Adipose tissue (tissue), 3 donors: ENCODE data around the gene MEF2D. TPM values are rescaled to one million over a fixed set of nuclear protein-coding genes. Genes with fewer than 3 reads are reported as not detected.

Experiments
- H3K27ac ChIP-seq: one replicate; pipeline ENCODE4 v1.5.1; 2013; ENCODE audit warnings: low read depth, low read length
- WGBS, 3 donors: extraction: QIAGEN DNeasy Blood & Tissue Kit; methylation state at CpG; one replicate each; pipeline ENCODE4 v1.1.7; 2013; 5-methylcytosine and 5-hydroxymethylcytosine counted together
- polyA plus RNA-seq, 3 donors: library from polyadenylated mRNA; stranded (reverse); fragments of 200-250 nt; gene quantifications; one replicate each; pipeline ENCODE4 v1.2.3, GENCODE V29; 2013
- donor health status: healthy with polysubstance abuse.
- donor health status: Bipolar disorder and iron deficiency.
- donor health status: healthy.

Gene MEF2D
- polyA plus RNA-seq: 10 to 100 TPM; 13.4 to 28.7 (median 17.4) TPM

GRCh38 chr1:156500543-156500792 is at the start of gene MEF2D:
TSS of gene MEF2D (minus strand) at chr1:156500775. CDS start at chr1:156483292, 17,483 bp downstream.
- peak within 1 kb of the TSS; percentile 93 for H3K27ac ChIP-seq
- WGBS, 3 donors: 0 to 1% (median 0%) methylated on average over 26 to 27 of the region's 27 CpGs

GRCh38 chr1:156550346-156550745 is 49.8 kb upstream of the MEF2D start:
- 67 to 90% (median 78%) methylated on average over 5 of the region's 5 CpGs for WGBS, 3 donors
- no peak overlapping the region for H3K27ac ChIP-seq

- WGBS, 3 donors: 98 to 100% (median 100%) methylated on average over 1 of the region's 1 CpG
Measured at GRCh38 chr1:156549831-156550230, 49.3 kb upstream of the MEF2D start.

GRCh38 chr1:156549390-156549789 is 48.8 kb upstream of the MEF2D start:
- 78 to 81% (median 79%) methylated on average over 2 of the region's 2 CpGs for WGBS, 3 donors
- H3K27ac ChIP-seq: no peak overlapping the region

More at GRCh38 chr1:156549831-156550230, 49.3 kb upstream of the MEF2D start:
- H3K27ac ChIP-seq: no peak overlapping the region

GRCh38 chr1:156547982-156548381 is 47.4 kb upstream of the MEF2D start:
- 48 to 95% (median 94%) methylated on average over 9 of the region's 9 CpGs for WGBS, 3 donors
- no peak overlapping the region for H3K27ac ChIP-seq

GRCh38 chr1:156547434-156547833 is 46.9 kb upstream of the MEF2D start:
- whole genome bisulfite sequencing, 3 donors: 97 to 99% (median 98%) methylated on average over 4 of the region's 4 CpGs
- no peak overlapping the region for H3K27ac ChIP-seq

GRCh38 chr1:156546267-156546666 is 45.7 kb upstream of the MEF2D start:
- H3K27ac ChIP-seq: no peak overlapping the region
- 83 to 96% (median 92%) methylated on average over 3 of the region's 3 CpGs for WGBS, 3 donors

- no peak overlapping the region for H3K27ac ChIP-seq
- 96 to 100% (median 98%) methylated on average over 3 of the region's 3 CpGs for WGBS, 3 donors
Measured at GRCh38 chr1:156544592-156545102, 44.1 kb upstream of the MEF2D start.

- H3K27ac ChIP-seq: no peak overlapping the region
- 69 to 93% (median 71%) methylated on average over 1 of the region's 1 CpG for WGBS, 3 donors
Measured at GRCh38 chr1:156543066-156543465, 42.5 kb upstream of the MEF2D start.

- 88 to 93% (median 90%) methylated on average over 2 of the region's 2 CpGs for WGBS, 3 donors
- no peak overlapping the region for H3K27ac ChIP-seq
Measured at GRCh38 chr1:156540955-156541354, 40.4 kb upstream of the MEF2D start.

- 59 to 90% (median 74%) methylated on average over 4 of the region's 4 CpGs for WGBS, 3 donors
- no peak overlapping the region for H3K27ac ChIP-seq
Measured at GRCh38 chr1:156539818-156540355, 39.3 kb upstream of the MEF2D start.

GRCh38 chr1:156538711-156539440 is 38.3 kb upstream of the MEF2D start:
- H3K27ac ChIP-seq: no peak overlapping the region
- 87 to 94% (median 92%) methylated on average over 10 of the region's 10 CpGs for WGBS, 3 donors

GRCh38 chr1:156537027-156537426 is 36.5 kb upstream of the MEF2D start:
- 91 to 95% (median 94%) methylated on average over 9 of the region's 9 CpGs for WGBS, 3 donors
- H3K27ac ChIP-seq: no peak overlapping the region

- no peak overlapping the region for H3K27ac ChIP-seq
- 90 to 95% (median 90%) methylated on average over 12 of the region's 12 CpGs for WGBS, 3 donors
Measured at GRCh38 chr1:156534424-156535060, 34.0 kb upstream of the MEF2D start.

GRCh38 chr1:156533568-156534220 is 33.1 kb upstream of the MEF2D start:
- H3K27ac ChIP-seq: no peak overlapping the region
- 86 to 88% (median 87%) methylated on average over 10 to 11 of the region's 11 CpGs for WGBS, 3 donors

GRCh38 chr1:156532374-156532773 is 31.8 kb upstream of the MEF2D start:
- 90 to 95% (median 91%) methylated on average over 4 of the region's 4 CpGs for WGBS, 3 donors
- H3K27ac ChIP-seq: no peak overlapping the region

- no peak overlapping the region for H3K27ac ChIP-seq
Measured at GRCh38 chr1:156530006-156530405, 29.4 kb upstream of the MEF2D start.

GRCh38 chr1:156528875-156529425 is 28.4 kb upstream of the MEF2D start:
- WGBS, 3 donors: 92 to 94% (median 94%) methylated on average over 8 of the region's 8 CpGs
- H3K27ac ChIP-seq: no peak overlapping the region

More at GRCh38 chr1:156530006-156530405, 29.4 kb upstream of the MEF2D start:
- 97 to 98% (median 97%) methylated on average over 18 of the region's 18 CpGs for WGBS, 3 donors

GRCh38 chr1:156528231-156528630 is 27.7 kb upstream of the MEF2D start:
- no peak overlapping the region for H3K27ac ChIP-seq
- WGBS, 3 donors: 76 to 86% (median 76%) methylated on average over 5 of the region's 5 CpGs
